K562 (cell line): ENCODE results near the gene CSMD2. TPM values are rescaled to one million over a fixed set of nuclear protein-coding genes. Genes with fewer than 3 reads are reported as not detected.

ENCODE experiments used
- CUX1 ChIP-seq: fragments of 200-800 bp; sonication (Bioruptor generic); IDR thresholded peaks from 2 replicates; pipeline ENCODE4 v1.6.1; 2016; ENCODE audit warnings: missing genetic modification characterization, missing compliant biosample characterization
- GTF2F1 ChIP-seq: IDR thresholded peaks from 2 replicates; pipeline ENCODE4 v1.6.1; 2011; ENCODE audit warnings: low read depth, low read length, improper control_type of control experiment
- SMARCB1 ChIP-seq: IDR thresholded peaks from 2 replicates; pipeline ENCODE4 v1.6.1; 2011; ENCODE audit warnings: improper control_type of control experiment, low read depth; ENCODE audit not compliant: insufficient read length
- STAT6 ChIP-seq: sonication (generic); formaldehyde crosslinking; IDR thresholded peaks from 2 replicates; pipeline ENCODE4 v1.8.1; 2023; ENCODE audit warnings: mild to moderate bottlenecking, missing genetic modification reagents
- XRCC3 ChIP-seq: fragments of 450-650 bp; IDR thresholded peaks from 2 replicates; pipeline ENCODE4 v1.6.1; 2017; ENCODE audit warnings: mild to moderate bottlenecking, moderate library complexity
- ZNF280B ChIP-seq: fragments of 250-450 bp; sonication (Bioruptor Pico); IDR thresholded peaks from 2 replicates; pipeline ENCODE4 v1.5.1; 2021; ENCODE audit warnings: mild to moderate bottlenecking
- ZNF444 ChIP-seq: fragments of 250-450 bp; sonication (Bioruptor Pico); IDR thresholded peaks from 2 replicates; pipeline ENCODE4 v1.4.0; 2020; ENCODE audit warnings: mild to moderate bottlenecking, moderate library complexity
- ZNF696 ChIP-seq: fragments of 250-450 bp; sonication (Bioruptor Pico); conservative IDR thresholded peaks from 2 replicates; pipeline ENCODE4 v1.4.0; 2020; ENCODE audit warnings: mild to moderate bottlenecking, moderate library complexity
- polyA plus RNA-seq, 8 experiments: library from polyadenylated mRNA; depleted of rRNA in 4 of 8; stranded (reverse) in 5 of 8; unstranded in 3 of 8; fragments of >200 nt; fragmentation: Nextera tagmentation in 2 of 8; fragmentation: Illumina TruSeq in 1 of 8; extraction: Ambion mirVana in 2 of 8; extraction: Trizol in 1 of 8; gene quantifications; 2 replicates each; pipeline versions ENCODE4 v1.2.1 to v1.2.3, GENCODE V29; 2011 to 2014; ENCODE audit warnings: inconsistent platforms in 1 of 8, missing spikeins in 1 of 8
- total RNA-seq, 7 experiments: library from RNA; depleted of rRNA in 6 of 7; stranded (reverse); fragments of >200 nt in 6 of 7; fragmentation: Illumina TruSeq in 2 of 7; extraction: Trizol in 2 of 7; gene quantifications; 2 replicates each; pipeline versions ENCODE4 v1.2.1 to v1.2.3, GENCODE V29; 2011 to 2021; ENCODE audit warnings: low replicate concordance in 1 of 7

CSMD2 gene
- total and polyA plus RNA-seq, 9 of the 15 experiments (the other 6 are each of a cell fraction or from before 2014, with no cell fraction given) = not detected

GRCh38 chr1:33792216-33792615, 372.8 kb downstream of the CSMD2 start (continued):
- TF ChIP-seq CUX1 (no peak), ZNF444 (CRISPR knock-in tag) (no peak), ZNF280B (CRISPR knock-in tag) (no peak), XRCC3 (no peak), SMARCB1 (no peak), GTF2F1 (no peak), STAT6 (no peak), ZNF696 (CRISPR knock-in tag) (no peak)
